Measurements from ENCODE around the gene GADL1. TPM values are rescaled to one million over a fixed set of nuclear protein-coding genes. Genes with fewer than 3 reads are reported as not detected.

Gene GADL1
- polyA plus RNA-seq, 1 donor (not counting 4 experiments of a cell fraction or from before 2014, with no cell fraction given): not detected

GRCh38 chr3:30690199-30690598 is 204.3 kb downstream of the GADL1 start:
- Histone ChIP-seq H2AFZ (ENCODE audit: control insufficient read depth, low read length) (no peak overlapping the region), H3K9ac (ENCODE audit: control insufficient read depth, extremely low read depth, insufficient read depth, low read length) (no peak overlapping the region), H3K79me2 (ENCODE audit: control insufficient read depth, insufficient read depth, low read length) (peaks cover 27% of the 10 kb centered on the region), H3K27me3 (ENCODE audit: control insufficient read depth, extremely low read depth, insufficient read depth, low read length) (no peaks in the 10 kb centered on the region), H3K9me3 (ENCODE audit: control insufficient read depth, low read depth, low read length) (no peaks in the 10 kb centered on the region), H4K20me1 (ENCODE audit: control insufficient read depth, extremely low read depth, insufficient read depth, low read length) (peaks cover 6% of the 10 kb centered on the region), H3K4me2 (ENCODE audit: control insufficient read depth, extremely low read depth, insufficient read depth, low read depth, low read length) (no peak overlapping the region), H3K36me3 (ENCODE audit: control insufficient read depth in 2 of 2, extremely low read depth in 1 of 2, insufficient read depth in 2 of 2, low read length in 2 of 2) (peaks cover 34 to 66% of the 10 kb centered on the region in 2 experiments), H3K4me1 (ENCODE audit: control insufficient read depth, extremely low read depth, insufficient read depth, low read length) (peaks cover 25% of the 10 kb centered on the region), H3K4me3 (ENCODE audit: control insufficient read depth in 2 of 3, extremely low read depth in 1 of 3, insufficient read depth in 2 of 3, low read depth in 1 of 3, low read length in 3 of 3) (no peak overlapping the region), H3K27ac (ENCODE audit: control insufficient read depth, insufficient read depth, low read length) (no peak overlapping the region), H3K9me1 (ENCODE audit: control insufficient read depth, extremely low read depth, insufficient read depth, low read length) (no peaks in the 10 kb centered on the region)
- FAIRE-seq (no peak), DNase-seq (ENCODE audit: low read depth, low spot score) (no peak)
- dilution Hi-C loops (cut with MboI; ENCODE audit: extremely low pct_ligation_motif_present, low sequenced_read_pairs): no loop called here
- TF ChIP-seq EZH2 (IDR thresholded peaks at IDR 0.05; ENCODE audit: low read length) (no peak), CTCF (optimal IDR thresholded peaks at IDR 0.05 in 1 of 3, IDR thresholded peaks at IDR 0.05 in 1 of 3, conservative IDR thresholded peaks at IDR 0.05 in 1 of 3; ENCODE audit: extremely low read depth in 1 of 3, insufficient read depth in 2 of 3, low read length in 3 of 3) (no peak)

GRCh38 chr3:30688776-30689641 is 205.5 kb downstream of the GADL1 start:
- Histone ChIP-seq H3K4me3 (ENCODE audit: control insufficient read depth in 2 of 3, extremely low read depth in 1 of 3, insufficient read depth in 2 of 3, low read depth in 1 of 3, low read length in 3 of 3) (no peak overlapping the region), H3K4me1 (ENCODE audit: control insufficient read depth, extremely low read depth, insufficient read depth, low read length) (peaks cover 25% of the 10 kb centered on the region)
- dilution Hi-C loops (cut with MboI; ENCODE audit: extremely low pct_ligation_motif_present, low sequenced_read_pairs): no loop called here

More at GRCh38 chr3:30688776-30689641, 205.5 kb downstream of the GADL1 start:
- Histone ChIP-seq H3K27ac (ENCODE audit: control insufficient read depth, insufficient read depth, low read length) (peak overlapping the region; percentile 71), H3K9ac (ENCODE audit: control insufficient read depth, extremely low read depth, insufficient read depth, low read length) (peak overlapping the region; percentile 45), H3K36me3 (ENCODE audit: control insufficient read depth in 2 of 2, extremely low read depth in 1 of 2, insufficient read depth in 2 of 2, low read length in 2 of 2) (peaks cover 28 to 57% of the 10 kb centered on the region in 2 experiments), H3K9me3 (ENCODE audit: control insufficient read depth, low read depth, low read length) (no peaks in the 10 kb centered on the region), H3K27me3 (ENCODE audit: control insufficient read depth, extremely low read depth, insufficient read depth, low read length) (no peaks in the 10 kb centered on the region), H3K4me2 (ENCODE audit: control insufficient read depth, extremely low read depth, insufficient read depth, low read depth, low read length) (peak overlapping the region; percentile 66), H2AFZ (ENCODE audit: control insufficient read depth, low read length) (no peak overlapping the region), H3K9me1 (ENCODE audit: control insufficient read depth, extremely low read depth, insufficient read depth, low read length) (no peaks in the 10 kb centered on the region), H3K79me2 (ENCODE audit: control insufficient read depth, insufficient read depth, low read length) (peaks cover 38% of the 10 kb centered on the region), H4K20me1 (ENCODE audit: control insufficient read depth, extremely low read depth, insufficient read depth, low read length) (peaks cover 6% of the 10 kb centered on the region)
- peak; percentile 79 for FAIRE-seq
- DNase-seq (ENCODE audit: low read depth, low spot score): peak; percentile 28
- TF ChIP-seq CTCF (optimal IDR thresholded peaks at IDR 0.05 in 1 of 3, IDR thresholded peaks at IDR 0.05 in 1 of 3, conservative IDR thresholded peaks at IDR 0.05 in 1 of 3; ENCODE audit: extremely low read depth in 1 of 3, insufficient read depth in 2 of 3, low read length in 3 of 3): no peak
- TF ChIP-seq EZH2 (IDR thresholded peaks at IDR 0.05; ENCODE audit: low read length): no peak
